ENCODE data around the gene PRR23B.

PRR23B gene

GRCh38 chr3:138975351-138975750 is 45.4 kb downstream of the PRR23B start:
- DNase-seq (ENCODE audit: low read depth in 2 of 3, low spot score in 1 of 3) = no peak

- no peak for DNase-seq (ENCODE audit: low read depth in 2 of 3, low spot score in 1 of 3)
These were observed 46.3 kb downstream of the PRR23B start for GRCh38 chr3:138974462-138974861.

- no peak for DNase-seq (ENCODE audit: low read depth in 2 of 3, low spot score in 1 of 3)
These were observed 47.8 kb downstream of the PRR23B start for GRCh38 chr3:138972941-138973340.

- DNase-seq (ENCODE audit: low read depth in 2 of 3, low spot score in 1 of 3) = no peak
These were observed 48.9 kb downstream of the PRR23B start for GRCh38 chr3:138971766-138972320.

Data from stimulated activated CD4-positive, alpha-beta T cell treated with anti-CD3 and anti-CD28 coated beads, Interleukin-12 subunit alpha, Interleukin-12 subunit beta, amount 100 ng/mL, for 48 hours (primary cell).